GM13976 (cell line): ENCODE measurements around the gene TSPYL2.

Source experiments
- DNase-seq: peaks from one replicate; pipeline ENCODE4 v3.0.0; 2012; ENCODE audit warnings: low spot score
- CTCF ChIP-seq: IDR thresholded peaks from 2 replicates; pipeline ENCODE4 v1.5.1; 2012; ENCODE audit warnings: borderline replicate concordance, mild to moderate bottlenecking; ENCODE audit not compliant: insufficient read depth; ENCODE audit errors: extremely low read depth, missing control alignments, control extremely low read depth
- in situ Hi-C: fragments of 300-500 bp; cut with MboI; formaldehyde crosslinking; loops from one replicate; pipeline ENCODE4 v1.12.0; 2022; ENCODE audit warnings: low sequenced_read_pairs, mixed read lengths, inconsistent platforms; ENCODE audit not compliant: unreplicated experiment

The TSPYL2 gene

GRCh38 chrX:53071604-53072417 is 10.4 kb upstream of the TSPYL2 start:
- in situ Hi-C loops: no loop called here
- peak; percentile 74 for DNase-seq
- TF ChIP-seq CTCF: peak; percentile 54

- no peak for DNase-seq
- in situ Hi-C loops: no loop called here
Measured at GRCh38 chrX:53072418-53073114, 9.6 kb upstream of the TSPYL2 start.

GRCh38 chrX:53073115-53073586 is 9.0 kb upstream of the TSPYL2 start:
- in situ Hi-C loops: no loop called here
- no peak for TF ChIP-seq CTCF
- DNase-seq: no peak

More at GRCh38 chrX:53072418-53073114, 9.6 kb upstream of the TSPYL2 start:
- TF ChIP-seq CTCF: no peak

- no peak for TF ChIP-seq CTCF
- no peak for DNase-seq
- in situ Hi-C loops: no loop called here
Measured at GRCh38 chrX:53075011-53075410, 7.2 kb upstream of the TSPYL2 start.

- in situ Hi-C loops: no loop called here
- TF ChIP-seq CTCF: no peak
- DNase-seq: no peak
Measured at GRCh38 chrX:53076671-53077070, 5.5 kb upstream of the TSPYL2 start.

- in situ Hi-C loops: no loop called here
- no peak for DNase-seq
- TF ChIP-seq CTCF: no peak
Measured at GRCh38 chrX:53077207-53078197, 4.7 kb upstream of the TSPYL2 start.
